Renal pelvis (tissue), 3 donors: ENCODE data around the gene KRTAP21-1. TPM values are rescaled to one million over a fixed set of nuclear protein-coding genes. Genes with fewer than 3 reads are reported as not detected.

Experiments
- polyA plus RNA-seq, 3 donors: library from polyadenylated mRNA; unstranded; fragments of 120-200 nt; gene quantifications; one replicate each; pipeline ENCODE4 v1.2.1, GENCODE V29; 2013; ENCODE audit not compliant: insufficient read length in 3 of 3

The KRTAP21-1 gene
- polyA plus RNA-seq, 3 donors: not detected

Other genes starting within 250 kb of the KRTAP21-1 start
- not detected for gene KRTAP19-6, start 213.6 kb downstream of the KRTAP21-1 start, polyA plus RNA-seq
- gene KRTAP19-7, start 194.1 kb downstream of the KRTAP21-1 start, polyA plus RNA-seq: not detected
- gene KRTAP22-2, start 165.0 kb downstream of the KRTAP21-1 start, polyA plus RNA-seq: not detected
- not detected for gene KRTAP6-3, start 163.0 kb downstream of the KRTAP21-1 start, polyA plus RNA-seq
- gene KRTAP6-2, start 156.5 kb downstream of the KRTAP21-1 start, polyA plus RNA-seq: not detected
- gene KRTAP22-1, start 154.3 kb downstream of the KRTAP21-1 start, polyA plus RNA-seq: not detected
- gene KRTAP6-1, start 141.5 kb downstream of the KRTAP21-1 start, polyA plus RNA-seq: not detected
- not detected for gene KRTAP20-1, start 139.0 kb downstream of the KRTAP21-1 start, polyA plus RNA-seq
- gene KRTAP20-4, start 134.8 kb downstream of the KRTAP21-1 start, polyA plus RNA-seq: not detected
- not detected for gene KRTAP20-2, start 120.2 kb downstream of the KRTAP21-1 start, polyA plus RNA-seq
- gene KRTAP20-3, start 112.6 kb downstream of the KRTAP21-1 start, polyA plus RNA-seq: not detected
- not detected for gene KRTAP21-3, start 36.7 kb downstream of the KRTAP21-1 start, polyA plus RNA-seq
- gene KRTAP21-2, start 8.2 kb downstream of the KRTAP21-1 start, polyA plus RNA-seq: not detected
- gene KRTAP8-1, start 57.8 kb upstream of the KRTAP21-1 start, polyA plus RNA-seq: not detected
- not detected for gene KRTAP7-1, start 74.3 kb upstream of the KRTAP21-1 start, polyA plus RNA-seq
- not detected for gene KRTAP11-1, start 126.2 kb upstream of the KRTAP21-1 start, polyA plus RNA-seq